Natural killer cell (primary cell): ENCODE data around the gene LIG3. TPM values are rescaled to one million over a fixed set of nuclear protein-coding genes. Genes with fewer than 3 reads are reported as not detected.

ENCODE experiments used
- ATAC-seq, 3 donors: fragments of 150-1000 bp in 2 of 3; fragments of 200-7000 bp in 1 of 3; cut with Tn5 transposase; 1 replicate in 1 of 3; 2 replicates in 2 of 3; pipeline ENCODE4 v1.10.0; 2021; ENCODE audit warnings: mild to moderate bottlenecking in 2 of 3, moderate library complexity in 2 of 3
- DNase-seq, 2 donors: peaks; one replicate each; pipeline versions ENCODE4 v3.0.0 to v3.0.0-alpha.2; 2013 to 2021; ENCODE audit warnings: mixed read lengths in 1 of 2
- H3K27ac ChIP-seq: one replicate; pipeline ENCODE4 v1.5.1; 2013; ENCODE audit warnings: mild to moderate bottlenecking, low read length
- H3K27me3 ChIP-seq: one replicate; pipeline ENCODE4 v1.6.1; 2013; ENCODE audit warnings: low read length; ENCODE audit not compliant: control insufficient read depth, insufficient read depth
- H3K36me3 ChIP-seq: one replicate; pipeline ENCODE4 v1.6.1; 2013; ENCODE audit warnings: low read length; ENCODE audit not compliant: control insufficient read depth, insufficient read depth
- H3K4me1 ChIP-seq: one replicate; pipeline ENCODE4 v1.6.1; 2013; ENCODE audit warnings: low read length; ENCODE audit not compliant: control insufficient read depth, insufficient read depth
- H3K4me3 ChIP-seq: one replicate; pipeline ENCODE4 v1.5.1; 2013; ENCODE audit warnings: low read length
- H3K9me3 ChIP-seq: one replicate; pipeline ENCODE4 v1.6.1; 2013; ENCODE audit warnings: low read length; ENCODE audit not compliant: control insufficient read depth, insufficient read depth
- H3K27ac Mint-ChIP-seq, 2 donors: one replicate each; pipeline ENCODE4 v1.8.0; 2022; ENCODE audit warnings: mild to moderate bottlenecking in 2 of 2, mixed read lengths in 2 of 2, moderate library complexity in 1 of 2
- H3K27me3 Mint-ChIP-seq, 2 donors: one replicate each; pipeline ENCODE4 v1.8.0; 2022; ENCODE audit warnings: low read depth in 2 of 2, mixed read lengths in 2 of 2
- H3K36me3 Mint-ChIP-seq: one replicate; pipeline ENCODE4 v1.8.0; 2022; ENCODE audit warnings: mixed read lengths
- H3K4me1 Mint-ChIP-seq, 2 donors: one replicate each; pipeline ENCODE4 v1.8.0; 2022; ENCODE audit warnings: mixed read lengths in 2 of 2
- H3K4me3 Mint-ChIP-seq: one replicate; pipeline ENCODE4 v1.8.0; 2022; ENCODE audit warnings: mild to moderate bottlenecking, moderate library complexity, mixed read lengths
- H3K9me3 Mint-ChIP-seq, 2 donors: one replicate each; pipeline ENCODE4 v1.8.0; 2022; ENCODE audit warnings: mixed read lengths in 2 of 2
- WGBS: methylation state at CpG from one replicate; pipeline ENCODE4 v1.1.7; 2013; ENCODE audit warnings: missing lambda C conversion rate; ENCODE audit not compliant: insufficient coverage; 5-methylcytosine and 5-hydroxymethylcytosine counted together
- intact Hi-C: fragments of 100-400 bp; cut with micrococcal nuclease; formaldehyde crosslinking; loops from one replicate; pipeline ENCODE4 v1.14.2; 2022
- total RNA-seq, 4 donors: library from RNA; stranded (reverse); fragments of 120-200 nt in 1 of 4; gene quantifications; one replicate each; pipeline versions ENCODE4 v1.2.3 to v1.2.4, GENCODE V29; 2013 to 2022
- TF ChIP-seq, protein P1 (sequence below): fragments of 200-600 bp; IDR thresholded peaks from one replicate; pipeline ENCODE4 v1.8.0; 2022; ENCODE audit warnings: antibody characterized with exemption

Gene LIG3
- total RNA-seq, 3 donors from 2014 or later (not counting 1 experiment from before 2014, with no cell fraction given) = 70.2 to 83.7 (median 72.0) TPM

DNA sequence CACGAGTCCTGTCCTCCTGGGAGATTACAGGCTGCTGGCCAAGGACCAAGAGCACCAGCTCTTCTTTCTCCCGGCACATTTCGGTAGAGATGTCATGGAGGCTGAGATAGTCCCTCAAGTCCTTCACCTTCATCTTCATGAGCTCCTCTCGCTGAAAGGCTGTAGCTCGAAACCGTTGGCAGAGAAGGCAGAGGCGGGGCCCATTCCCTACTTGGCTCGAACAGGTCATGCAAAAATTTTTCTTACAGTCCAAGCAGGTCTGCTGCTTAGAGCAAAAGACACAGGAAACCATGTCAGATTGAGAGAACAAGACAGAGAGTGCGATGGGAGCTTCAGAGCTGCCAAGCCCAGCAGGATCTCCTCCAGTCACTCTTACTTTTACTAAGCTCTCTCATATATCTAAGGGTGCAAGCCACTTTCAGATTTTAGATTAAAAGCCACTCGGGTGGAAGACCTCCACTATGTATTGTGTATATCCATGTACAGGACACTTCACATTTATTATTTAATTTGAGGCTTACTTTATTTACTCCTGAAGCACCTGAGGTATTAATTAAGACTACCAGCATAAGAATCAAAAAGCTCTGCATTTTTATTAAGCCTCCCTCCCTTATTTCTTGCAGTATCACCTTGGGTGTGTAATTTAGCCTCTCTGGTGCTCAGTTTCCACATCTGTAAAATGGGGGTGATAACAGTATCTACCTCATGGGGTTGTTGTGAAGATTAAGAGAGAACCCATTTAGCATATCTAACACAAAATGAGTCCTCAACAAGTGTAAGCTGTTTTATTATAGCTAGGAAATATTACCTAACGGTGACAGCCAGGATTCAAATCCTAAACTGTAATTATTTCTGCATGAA is 41.4 kb downstream of the LIG3 start:
- peak overlapping the region; percentile 99 for H3K27ac Mint-ChIP-seq

DNA sequence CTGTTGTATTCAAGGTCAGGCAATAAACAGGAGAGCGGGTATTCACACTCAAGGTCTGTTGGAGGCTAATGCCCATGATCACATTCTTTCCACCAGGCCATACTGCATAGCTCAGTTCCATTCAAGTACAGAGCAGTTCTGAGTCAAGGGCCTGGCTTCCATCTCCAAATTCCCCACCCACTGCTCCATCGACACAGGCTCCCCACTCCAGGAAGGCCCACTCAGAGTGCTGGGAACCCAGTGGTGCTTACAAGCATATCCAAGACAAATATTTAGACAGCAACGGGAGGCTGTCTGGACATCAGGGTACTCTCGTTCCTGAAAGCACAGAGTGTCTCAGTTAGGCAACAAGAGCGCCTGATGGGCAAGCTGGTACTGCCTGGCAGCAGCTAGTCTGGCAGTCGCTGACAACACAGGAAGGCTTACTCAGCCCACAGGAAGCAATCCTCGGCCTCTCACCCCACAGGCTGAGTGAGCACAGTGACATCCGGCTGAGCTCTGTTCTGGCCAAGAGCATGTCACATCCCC is 42.3 kb downstream of the LIG3 start:
- no peaks in the 10 kb centered on the region for H3K9me3 Mint-ChIP-seq
- no peaks in the 10 kb centered on the region for H3K9me3 ChIP-seq
- peak overlapping the region; percentile 75 for H3K4me3 Mint-ChIP-seq
- WGBS = 17% methylated on average over 8 of the region's 8 CpGs
- ATAC-seq = peak; percentile 97 to 99 (median 99)
- peak overlapping the region; percentile 99 for H3K27ac Mint-ChIP-seq
- H3K4me3 ChIP-seq = no peak overlapping the region
- peak overlapping the region; percentile 90 for H3K27ac ChIP-seq
- peaks cover 8% of the 10 kb centered on the region for H3K36me3 Mint-ChIP-seq
- intact Hi-C loops = loop anchor here (1.0 to 2.0 kb wide), 3 partner anchors 28 to 67 kb away; partner anchors contain the start of gene RFFL
- DNase-seq = peak; percentile 74 to 85
- peaks cover 25% of the 10 kb centered on the region for H3K4me1 ChIP-seq
- H3K36me3 ChIP-seq = peaks cover 33% of the 10 kb centered on the region
- TF ChIP-seq, protein P1, sequence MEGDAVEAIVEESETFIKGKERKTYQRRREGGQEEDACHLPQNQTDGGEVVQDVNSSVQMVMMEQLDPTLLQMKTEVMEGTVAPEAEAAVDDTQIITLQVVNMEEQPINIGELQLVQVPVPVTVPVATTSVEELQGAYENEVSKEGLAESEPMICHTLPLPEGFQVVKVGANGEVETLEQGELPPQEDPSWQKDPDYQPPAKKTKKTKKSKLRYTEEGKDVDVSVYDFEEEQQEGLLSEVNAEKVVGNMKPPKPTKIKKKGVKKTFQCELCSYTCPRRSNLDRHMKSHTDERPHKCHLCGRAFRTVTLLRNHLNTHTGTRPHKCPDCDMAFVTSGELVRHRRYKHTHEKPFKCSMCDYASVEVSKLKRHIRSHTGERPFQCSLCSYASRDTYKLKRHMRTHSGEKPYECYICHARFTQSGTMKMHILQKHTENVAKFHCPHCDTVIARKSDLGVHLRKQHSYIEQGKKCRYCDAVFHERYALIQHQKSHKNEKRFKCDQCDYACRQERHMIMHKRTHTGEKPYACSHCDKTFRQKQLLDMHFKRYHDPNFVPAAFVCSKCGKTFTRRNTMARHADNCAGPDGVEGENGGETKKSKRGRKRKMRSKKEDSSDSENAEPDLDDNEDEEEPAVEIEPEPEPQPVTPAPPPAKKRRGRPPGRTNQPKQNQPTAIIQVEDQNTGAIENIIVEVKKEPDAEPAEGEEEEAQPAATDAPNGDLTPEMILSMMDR = no peak
- H3K27me3 Mint-ChIP-seq = no peaks in the 10 kb centered on the region
- no peaks in the 10 kb centered on the region for H3K27me3 ChIP-seq
- peaks cover 31 to 38% of the 10 kb centered on the region in 2 donors for H3K4me1 Mint-ChIP-seq

More for the DNA sequence above, 41.4 kb downstream of the LIG3 start:
- no peaks in the 10 kb centered on the region for H3K27me3 ChIP-seq
- DNase-seq = no peak
- TF ChIP-seq, protein P1 = no peak
- H3K9me3 ChIP-seq = no peaks in the 10 kb centered on the region
- no peak overlapping the region for H3K4me3 ChIP-seq
- peaks cover 25% of the 10 kb centered on the region for H3K4me1 ChIP-seq
- H3K27ac ChIP-seq = peak overlapping the region; percentile 90
- intact Hi-C loops = loop anchor here (1.0 to 2.0 kb wide), 3 partner anchors 29 to 68 kb away; partner anchors contain the start of gene RFFL
- Mint-ChIP-seq H3K9me3 (no peaks in the 10 kb centered on the region), H3K4me1 (peaks cover 31 to 38% of the 10 kb centered on the region in 2 donors), H3K36me3 (peaks cover 8% of the 10 kb centered on the region), H3K4me3 (peak overlapping the region; percentile 25), H3K27me3 (no peaks in the 10 kb centered on the region)
- 91% methylated on average over 9 of the region's 11 CpGs for WGBS
- ATAC-seq = no peak
- H3K36me3 ChIP-seq = peaks cover 42% of the 10 kb centered on the region

DNA sequence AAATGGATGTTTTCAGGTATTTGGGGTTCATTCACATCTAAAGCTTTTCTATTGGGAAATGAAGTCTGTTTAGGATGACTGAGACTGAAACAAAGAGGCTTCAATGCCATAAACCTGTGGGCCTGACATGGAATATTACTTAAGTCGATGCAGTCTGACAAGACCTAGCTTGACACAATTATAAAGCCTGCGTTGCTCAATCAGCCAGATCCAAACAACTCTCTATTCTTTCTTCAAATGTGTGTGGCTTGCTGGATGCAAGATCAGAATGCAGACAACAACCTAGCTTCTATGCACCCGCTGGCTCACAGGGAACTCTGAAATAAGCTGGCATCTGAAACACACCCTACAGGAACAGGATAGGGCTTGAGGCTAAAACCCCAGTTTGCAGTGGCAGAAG is 43.2 kb downstream of the LIG3 start:
- Mint-ChIP-seq H3K36me3 (peaks cover 8% of the 10 kb centered on the region), H3K27ac (peak overlapping the region; percentile 99), H3K27me3 (no peaks in the 10 kb centered on the region), H3K9me3 (no peaks in the 10 kb centered on the region), H3K4me1 (peaks cover 34% of the 10 kb centered on the region in 2 donors), H3K4me3 (no peak overlapping the region)
- Histone ChIP-seq H3K4me1 (peaks cover 25% of the 10 kb centered on the region), H3K9me3 (no peaks in the 10 kb centered on the region), H3K27me3 (no peaks in the 10 kb centered on the region), H3K36me3 (peaks cover 32% of the 10 kb centered on the region), H3K4me3 (no peak overlapping the region), H3K27ac (peak overlapping the region; percentile 90)
- ATAC-seq (no peak), DNase-seq (no peak)
- WGBS = 73% methylated on average over 3 of the region's 3 CpGs
- intact Hi-C loops = loop anchor here (2.0 kb wide), 1 partner anchor 27 kb away; no protein-coding TSS in a partner anchor
- TF ChIP-seq, protein P1 = no peak
